Measurements from ENCODE around the gene CER1. TPM values are rescaled to one million over a fixed set of nuclear protein-coding genes. Genes with fewer than 3 reads are reported as not detected.

Gene CER1
- total and polyA plus RNA-seq, 10 of the 15 experiments (the other 5 are each of a cell fraction or from before 2014, with no cell fraction given): not detected

- RAD21 ChIA-PET (ENCODE audit: unreplicated experiment): no interaction called here
- POLR2A ChIA-PET: interaction anchor here (0.8 kb wide), 1 partner anchor 13 kb away, joined by 4 read pairs; no protein-coding TSS in a partner anchor
- Histone ChIP-seq H3K4me1 (ENCODE audit: control insufficient read depth, insufficient read depth, low read length) (no peaks in the 10 kb centered on the region), H3K36me3 (ENCODE audit: control insufficient read depth in 2 of 2, insufficient read depth in 2 of 2, low read length in 1 of 2) (peaks cover 0 to 12% of the 10 kb centered on the region in 2 experiments; a peak in 1 of 4 replicates), H3K27ac (ENCODE audit: control insufficient read depth, insufficient read depth) (no peak overlapping the region), H3K27me3 (replicated peaks in 1 of 2; ENCODE audit: control insufficient read depth in 2 of 2, insufficient read depth in 2 of 2, low read length in 1 of 2) (no peaks in the 10 kb centered on the region), H3K9ac (ENCODE audit: control insufficient read depth, insufficient read depth, low read length) (no peak overlapping the region), H2AFZ (ENCODE audit: control insufficient read depth, low read depth, low read length) (no peak overlapping the region), H3K9me3 (replicated peaks; ENCODE audit: control insufficient read depth, insufficient read depth, low read length) (no peaks in the 10 kb centered on the region), H3K79me2 (ENCODE audit: control insufficient read depth, insufficient read depth, low read length) (peaks cover 3% of the 10 kb centered on the region; the same call in 1 of the 2 replicates), H3K4me2 (ENCODE audit: control insufficient read depth, insufficient read depth) (no peak overlapping the region), H4K20me1 (ENCODE audit: control insufficient read depth, insufficient read depth) (no peaks in the 10 kb centered on the region), H3K4me3 (no peak overlapping the region)
- SMC1A ChIA-PET (ENCODE audit: uncharacterized antibody, unreplicated experiment): interaction anchor here (1.3 to 3.9 kb wide), 3 partner anchors 10 to 63 kb away, joined by 3 to 25 read pairs (median 5); no protein-coding TSS in a partner anchor
- WGBS (ENCODE audit: insufficient coverage, insufficient replicate concordance, low lambda C conversion rate, missing lambda C conversion rate): 100% methylated on average over 6 of the region's 6 CpGs
- in situ Hi-C loops (cut with MboI) (no loop called here), intact Hi-C loops (cut with micrococcal nuclease; ENCODE audit: unreplicated experiment) (no loop called here)
- FAIRE-seq (no peak), DNase-seq (ENCODE audit: low read depth, low spot score) (no peak), ATAC-seq (no peak)
- BruUV-seq (replicated peaks): no TSS peak
- TF ChIP-seq NRF1 (conservative IDR thresholded peaks at IDR 0.05; ENCODE audit: low read depth, low read length) (no peak), IKZF2 (IDR thresholded peaks at IDR 0.05) (no peak), SMAD5 (IDR thresholded peaks at IDR 0.05; ENCODE audit: low read depth) (no peak), TARDBP (IDR thresholded peaks at IDR 0.05; ENCODE audit: borderline replicate concordance) (no peak), EED (IDR thresholded peaks at IDR 0.05; ENCODE audit: low read depth) (no peak), SPI1 (IDR thresholded peaks at IDR 0.05; ENCODE audit: borderline replicate concordance, insufficient read depth, low read depth, low read length) (no peak), KDM1A (IDR thresholded peaks at IDR 0.05; ENCODE audit: borderline replicate concordance) (no peak), NFYB (IDR thresholded peaks at IDR 0.05; ENCODE audit: insufficient read depth, low read depth, low read length) (no peak)
- TF ChIP-seq, protein P1, sequence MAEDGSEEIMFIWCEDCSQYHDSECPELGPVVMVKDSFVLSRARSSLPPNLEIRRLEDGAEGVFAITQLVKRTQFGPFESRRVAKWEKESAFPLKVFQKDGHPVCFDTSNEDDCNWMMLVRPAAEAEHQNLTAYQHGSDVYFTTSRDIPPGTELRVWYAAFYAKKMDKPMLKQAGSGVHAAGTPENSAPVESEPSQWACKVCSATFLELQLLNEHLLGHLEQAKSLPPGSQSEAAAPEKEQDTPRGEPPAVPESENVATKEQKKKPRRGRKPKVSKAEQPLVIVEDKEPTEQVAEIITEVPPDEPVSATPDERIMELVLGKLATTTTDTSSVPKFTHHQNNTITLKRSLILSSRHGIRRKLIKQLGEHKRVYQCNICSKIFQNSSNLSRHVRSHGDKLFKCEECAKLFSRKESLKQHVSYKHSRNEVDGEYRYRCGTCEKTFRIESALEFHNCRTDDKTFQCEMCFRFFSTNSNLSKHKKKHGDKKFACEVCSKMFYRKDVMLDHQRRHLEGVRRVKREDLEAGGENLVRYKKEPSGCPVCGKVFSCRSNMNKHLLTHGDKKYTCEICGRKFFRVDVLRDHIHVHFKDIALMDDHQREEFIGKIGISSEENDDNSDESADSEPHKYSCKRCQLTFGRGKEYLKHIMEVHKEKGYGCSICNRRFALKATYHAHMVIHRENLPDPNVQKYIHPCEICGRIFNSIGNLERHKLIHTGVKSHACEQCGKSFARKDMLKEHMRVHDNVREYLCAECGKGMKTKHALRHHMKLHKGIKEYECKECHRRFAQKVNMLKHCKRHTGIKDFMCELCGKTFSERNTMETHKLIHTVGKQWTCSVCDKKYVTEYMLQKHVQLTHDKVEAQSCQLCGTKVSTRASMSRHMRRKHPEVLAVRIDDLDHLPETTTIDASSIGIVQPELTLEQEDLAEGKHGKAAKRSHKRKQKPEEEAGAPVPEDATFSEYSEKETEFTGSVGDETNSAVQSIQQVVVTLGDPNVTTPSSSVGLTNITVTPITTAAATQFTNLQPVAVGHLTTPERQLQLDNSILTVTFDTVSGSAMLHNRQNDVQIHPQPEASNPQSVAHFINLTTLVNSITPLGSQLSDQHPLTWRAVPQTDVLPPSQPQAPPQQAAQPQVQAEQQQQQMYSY (CRISPR knock-in tag; IDR thresholded peaks at IDR 0.05): no peak
- TF ChIP-seq, protein P2, sequence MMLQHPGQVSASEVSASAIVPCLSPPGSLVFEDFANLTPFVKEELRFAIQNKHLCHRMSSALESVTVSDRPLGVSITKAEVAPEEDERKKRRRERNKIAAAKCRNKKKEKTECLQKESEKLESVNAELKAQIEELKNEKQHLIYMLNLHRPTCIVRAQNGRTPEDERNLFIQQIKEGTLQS (IDR thresholded peaks at IDR 0.05; ENCODE audit: borderline replicate concordance, extremely low read depth, low read depth, low read length): no peak
- CTCF ChIA-PET: interaction anchor here (1.4 to 2.4 kb wide), 2 partner anchors 11 to 17 kb away, joined by 3 to 15 read pairs; no protein-coding TSS in a partner anchor
Observed at GRCh38 chr9:14677872-14678271, 44.7 kb downstream of the CER1 start.

All from GM12878 (cell line).